GM18873 (cell line): ENCODE measurements around the gene KIAA2012.

ENCODE experiments used
- ATAC-seq: cut with Tn5 transposase; IDR thresholded peaks from one replicate; pipeline ENCODE4 v1.9.1; 2021; ENCODE audit warnings: mild to moderate bottlenecking, moderate library complexity, moderate number of reproducible peaks; ENCODE audit not compliant: unreplicated experiment, low FRiP score

Gene KIAA2012

GRCh38 chr2:202251494-202251893 lies 178.4 kb downstream of the KIAA2012 start:
- no peak for ATAC-seq
